GM23248 (cell line): ENCODE measurements around the gene DNHD1.

Experiments
- EZH2 ChIP-seq: fragments of 200-600 bp; sonication (generic); IDR thresholded peaks from 2 replicates; pipeline ENCODE4 v1.6.1; 2018; ENCODE audit warnings: antibody characterized with exemption, mild to moderate bottlenecking; ENCODE audit not compliant: insufficient read depth, poor library complexity, severe bottlenecking
- EZH2phosphoT487 ChIP-seq: fragments of 200-600 bp; sonication (generic); IDR thresholded peaks from 2 replicates; pipeline ENCODE4 v1.6.1; 2018; ENCODE audit warnings: antibody characterized with exemption, moderate library complexity, mild to moderate bottlenecking, low read depth; ENCODE audit not compliant: insufficient read depth

- TF ChIP-seq EZH2phosphoT487 (no peak), EZH2 (no peak)
Measured at GRCh38 chr11:6569706-6570105, 72.6 kb downstream of the DNHD1 start.
